Smooth muscle cell (in vitro differentiated cells): Measurements from ENCODE around the gene KCNQ2. TPM values are rescaled to one million over a fixed set of nuclear protein-coding genes. Genes with fewer than 3 reads are reported as not detected.

ENCODE experiments used
- DNase-seq: peaks from one replicate; lab custom pipeline; 2025; ENCODE audit not compliant: unreplicated experiment; lab: John Stamatoyannopoulos, UW
- H2AFZ ChIP-seq: fragments of 200-600 bp; sonication (generic); 2 replicates; pipeline ENCODE4 v1.6.0; 2016; ENCODE audit warnings: antibody characterized with exemption, low read depth, mild to moderate bottlenecking
- H3F3A ChIP-seq: fragments of 200-600 bp; sonication (generic); 2 replicates; pipeline ENCODE4 v1.6.0; 2017; ENCODE audit warnings: antibody characterized with exemption, low read depth
- H3K27ac ChIP-seq: fragments of 200-600 bp; sonication (generic); 2 replicates; pipeline ENCODE4 v1.5.1; 2016; ENCODE audit warnings: low read depth, mild to moderate bottlenecking
- H3K27me3 ChIP-seq: fragments of 200-600 bp; sonication (generic); 2 replicates; pipeline ENCODE4 v1.6.1; 2016; ENCODE audit warnings: low read depth, mild to moderate bottlenecking
- H3K36me3 ChIP-seq: fragments of 200-600 bp; sonication (generic); 2 replicates; pipeline ENCODE4 v1.5.1; 2016; ENCODE audit warnings: low read depth
- H3K4me1 ChIP-seq: fragments of 200-600 bp; sonication (generic); 2 replicates; pipeline ENCODE4 v1.5.1; 2016; ENCODE audit warnings: low read depth
- H3K4me2 ChIP-seq: fragments of 200-600 bp; sonication (generic); 2 replicates; pipeline ENCODE4 v1.6.0; 2016; ENCODE audit warnings: mild to moderate bottlenecking
- H3K4me3 ChIP-seq: fragments of 200-600 bp; sonication (generic); 2 replicates; pipeline ENCODE4 v1.5.1; 2016; ENCODE audit warnings: mild to moderate bottlenecking
- H3K79me2 ChIP-seq: fragments of 200-600 bp; sonication (generic); 2 replicates; pipeline ENCODE4 v1.6.0; 2016; ENCODE audit warnings: low read depth, mild to moderate bottlenecking
- H3K9ac ChIP-seq: fragments of 200-600 bp; sonication (generic); 2 replicates; pipeline ENCODE4 v1.6.0; 2016; ENCODE audit warnings: low read depth
- H3K9me3 ChIP-seq: fragments of 200-600 bp; sonication (generic); replicated peaks from 2 replicates; pipeline ENCODE4 v1.5.1; 2016; ENCODE audit warnings: low read depth
- H4K20me1 ChIP-seq: fragments of 200-600 bp; sonication (generic); 2 replicates; pipeline ENCODE4 v1.6.0; 2016; ENCODE audit warnings: low read depth
- CTCF ChIP-seq: fragments of 200-600 bp; sonication (generic); IDR thresholded peaks from 2 replicates; pipeline ENCODE4 v1.5.1; 2017; ENCODE audit warnings: borderline replicate concordance, mild to moderate bottlenecking, antibody characterized with exemption; ENCODE audit not compliant: insufficient read depth, poor library complexity, severe bottlenecking
- WGBS: methylation state at CpG from one replicate; pipeline ENCODE4 v1.1.7; 2016; ENCODE audit warnings: low lambda C conversion rate; 5-methylcytosine and 5-hydroxymethylcytosine counted together
- polyA plus RNA-seq: library from polyadenylated mRNA; unstranded; fragments of >200 nt; fragmentation: Nextera tagmentation; extraction: Ambion mirVana; gene quantifications from 2 replicates; pipeline ENCODE4 v1.2.1, GENCODE V29; 2016
- total RNA-seq: library from RNA; depleted of rRNA; stranded (reverse); fragments of >200 nt; gene quantifications from 2 replicates; pipeline ENCODE4 v1.2.3, GENCODE V29; 2014

KCNQ2 gene
- total and polyA plus RNA-seq, 2 experiments from 2014 or later: 5.1 to 5.7 TPM

GRCh38 chr20:63402860-63403220, 69.6 kb downstream of the KCNQ2 start:
- no peak overlapping the region for H3K4me3 ChIP-seq
- no peaks in the 10 kb centered on the region for H3K79me2 ChIP-seq
- no peak overlapping the region for H3K27ac ChIP-seq
- H3K27me3 ChIP-seq: no peaks in the 10 kb centered on the region
- no peaks in the 10 kb centered on the region for H3F3A ChIP-seq
- no peaks in the 10 kb centered on the region for H3K4me1 ChIP-seq
- no peak overlapping the region for H2AFZ ChIP-seq
- TF ChIP-seq CTCF: no peak
- no peaks in the 10 kb centered on the region for H3K9me3 ChIP-seq
- DNase-seq: no peak
- no peaks in the 10 kb centered on the region for H3K36me3 ChIP-seq
- no peak overlapping the region for H3K4me2 ChIP-seq
- no peak overlapping the region for H3K9ac ChIP-seq
- H4K20me1 ChIP-seq: no peaks in the 10 kb centered on the region
- 68% methylated on average over 8 of the region's 9 CpGs for WGBS

GRCh38 chr20:63402181-63402859, 70.1 kb downstream of the KCNQ2 start:
- Histone ChIP-seq H3K9ac (no peak overlapping the region), H4K20me1 (no peaks in the 10 kb centered on the region), H2AFZ (no peak overlapping the region), H3K9me3 (no peaks in the 10 kb centered on the region), H3K4me2 (no peak overlapping the region), H3K4me1 (no peaks in the 10 kb centered on the region), H3K27ac (no peak overlapping the region), H3K36me3 (no peaks in the 10 kb centered on the region), H3K27me3 (no peaks in the 10 kb centered on the region), H3F3A (no peaks in the 10 kb centered on the region), H3K79me2 (no peaks in the 10 kb centered on the region), H3K4me3 (no peak overlapping the region)
- 74% methylated on average over 24 of the region's 24 CpGs for WGBS
- TF ChIP-seq CTCF: no peak
- no peak for DNase-seq

GRCh38 chr20:63401384-63402110, 70.9 kb downstream of the KCNQ2 start:
- no peaks in the 10 kb centered on the region for H3K9me3 ChIP-seq
- no peaks in the 10 kb centered on the region for H4K20me1 ChIP-seq
- no peak overlapping the region for H3K9ac ChIP-seq
- no peak overlapping the region for H3K4me2 ChIP-seq
- H3F3A ChIP-seq: no peaks in the 10 kb centered on the region
- H3K4me1 ChIP-seq: no peaks in the 10 kb centered on the region
- H3K79me2 ChIP-seq: no peaks in the 10 kb centered on the region
- no peaks in the 10 kb centered on the region for H3K36me3 ChIP-seq
- no peak overlapping the region for H3K27ac ChIP-seq
- no peak overlapping the region for H2AFZ ChIP-seq
- H3K4me3 ChIP-seq: no peak overlapping the region
- no peak for TF ChIP-seq CTCF
- DNase-seq: no peak
- H3K27me3 ChIP-seq: no peaks in the 10 kb centered on the region
- 90% methylated on average over 25 of the region's 29 CpGs for WGBS
